OCI-LY3 (cell line): Measurements from ENCODE around the gene GNG10.

Experiments used
- EZH2phosphoT487 ChIP-seq: fragments of 200-600 bp; shearing (Covaris generic); IDR thresholded peaks from 2 replicates; pipeline ENCODE4 v1.6.1; 2018; ENCODE audit warnings: antibody characterized with exemption, mixed run types, low read depth
- TF ChIP-seq, protein P1 (sequence below): fragments of 200-600, 300-600 bp; sonication (generic); IDR thresholded peaks from 2 replicates; pipeline ENCODE4 v1.5.1; 2014; ENCODE audit warnings: antibody characterized with exemption, low read length, low read depth

DNA sequence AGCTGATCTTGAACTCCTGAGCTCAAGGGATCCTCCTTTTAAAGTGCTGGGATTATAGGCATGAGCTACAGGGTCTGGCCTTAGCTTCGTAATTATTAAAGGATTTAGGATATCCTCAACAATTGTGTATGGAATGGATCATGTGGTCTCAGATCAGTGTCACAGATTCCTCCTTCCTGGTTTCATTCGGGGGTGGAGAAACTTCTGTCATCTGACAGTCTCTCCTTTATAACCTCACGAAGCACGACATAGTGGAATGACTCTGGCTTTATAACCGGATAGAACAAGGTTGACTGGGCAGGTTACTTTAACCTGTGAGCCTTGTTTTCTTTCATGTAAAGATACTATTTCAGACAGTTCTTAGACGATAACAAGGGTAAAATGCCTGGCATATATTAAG, 4.4 kb upstream of the GNG10 start:
- TF ChIP-seq, protein P1, sequence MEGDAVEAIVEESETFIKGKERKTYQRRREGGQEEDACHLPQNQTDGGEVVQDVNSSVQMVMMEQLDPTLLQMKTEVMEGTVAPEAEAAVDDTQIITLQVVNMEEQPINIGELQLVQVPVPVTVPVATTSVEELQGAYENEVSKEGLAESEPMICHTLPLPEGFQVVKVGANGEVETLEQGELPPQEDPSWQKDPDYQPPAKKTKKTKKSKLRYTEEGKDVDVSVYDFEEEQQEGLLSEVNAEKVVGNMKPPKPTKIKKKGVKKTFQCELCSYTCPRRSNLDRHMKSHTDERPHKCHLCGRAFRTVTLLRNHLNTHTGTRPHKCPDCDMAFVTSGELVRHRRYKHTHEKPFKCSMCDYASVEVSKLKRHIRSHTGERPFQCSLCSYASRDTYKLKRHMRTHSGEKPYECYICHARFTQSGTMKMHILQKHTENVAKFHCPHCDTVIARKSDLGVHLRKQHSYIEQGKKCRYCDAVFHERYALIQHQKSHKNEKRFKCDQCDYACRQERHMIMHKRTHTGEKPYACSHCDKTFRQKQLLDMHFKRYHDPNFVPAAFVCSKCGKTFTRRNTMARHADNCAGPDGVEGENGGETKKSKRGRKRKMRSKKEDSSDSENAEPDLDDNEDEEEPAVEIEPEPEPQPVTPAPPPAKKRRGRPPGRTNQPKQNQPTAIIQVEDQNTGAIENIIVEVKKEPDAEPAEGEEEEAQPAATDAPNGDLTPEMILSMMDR = no peak
- no peak for TF ChIP-seq EZH2phosphoT487
